Renal cortex interstitium (tissue), 15 donors: ENCODE measurements around the gene PCSK7. TPM values are rescaled to one million over a fixed set of nuclear protein-coding genes. Genes with fewer than 3 reads are reported as not detected.
"Not testable (repeated sequence)": the region's sequence is repeated elsewhere in the genome, so short reads cannot be mapped to it uniquely, and the experiment has no call there.

Experiments
- DNase-seq, 11 donors: peaks; one replicate each; pipeline ENCODE4 v3.0.0-alpha.2; 2013; ENCODE audit warnings: low read depth in 9 of 11, low spot score in 4 of 11; ENCODE audit errors: extremely low read depth in 1 of 11
- long read RNA-seq, 16 experiments: transcript quantifications; one replicate each; lab custom pipeline, GENCODE V29; 2026
- polyA plus RNA-seq, 3 donors: library from polyadenylated mRNA; unstranded; fragments of 120-200 nt; gene quantifications; one replicate each; pipeline ENCODE4 v1.2.1, GENCODE V29; 2013; ENCODE audit not compliant: insufficient read length in 3 of 3

PCSK7 gene, protein sequence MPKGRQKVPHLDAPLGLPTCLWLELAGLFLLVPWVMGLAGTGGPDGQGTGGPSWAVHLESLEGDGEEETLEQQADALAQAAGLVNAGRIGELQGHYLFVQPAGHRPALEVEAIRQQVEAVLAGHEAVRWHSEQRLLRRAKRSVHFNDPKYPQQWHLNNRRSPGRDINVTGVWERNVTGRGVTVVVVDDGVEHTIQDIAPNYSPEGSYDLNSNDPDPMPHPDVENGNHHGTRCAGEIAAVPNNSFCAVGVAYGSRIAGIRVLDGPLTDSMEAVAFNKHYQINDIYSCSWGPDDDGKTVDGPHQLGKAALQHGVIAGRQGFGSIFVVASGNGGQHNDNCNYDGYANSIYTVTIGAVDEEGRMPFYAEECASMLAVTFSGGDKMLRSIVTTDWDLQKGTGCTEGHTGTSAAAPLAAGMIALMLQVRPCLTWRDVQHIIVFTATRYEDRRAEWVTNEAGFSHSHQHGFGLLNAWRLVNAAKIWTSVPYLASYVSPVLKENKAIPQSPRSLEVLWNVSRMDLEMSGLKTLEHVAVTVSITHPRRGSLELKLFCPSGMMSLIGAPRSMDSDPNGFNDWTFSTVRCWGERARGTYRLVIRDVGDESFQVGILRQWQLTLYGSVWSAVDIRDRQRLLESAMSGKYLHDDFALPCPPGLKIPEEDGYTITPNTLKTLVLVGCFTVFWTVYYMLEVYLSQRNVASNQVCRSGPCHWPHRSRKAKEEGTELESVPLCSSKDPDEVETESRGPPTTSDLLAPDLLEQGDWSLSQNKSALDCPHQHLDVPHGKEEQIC
- 10 to 100 TPM; 18.3 to 31.5 (median 23.8) TPM for polyA plus RNA-seq
- long read RNA-seq, donor 1: 0 reads
- long read RNA-seq, donor 2, partial matches to known transcripts: 0 of 1 reads
- long read RNA-seq, donor 2, other reads (novel, unspliced or antisense): 0 of 1 reads
- long read RNA-seq, donor 3, full-length matches to known transcripts: 4 of 4 reads
- long read RNA-seq, donor 3, partial matches to known transcripts: 0 of 4 reads
- long read RNA-seq, donor 3, other reads (novel, unspliced or antisense): 0 of 4 reads
- long read RNA-seq, donor 4, full-length matches to known transcripts: 2 of 2 reads
- long read RNA-seq, donor 4, partial matches to known transcripts: 0 of 2 reads
- long read RNA-seq, donor 4, other reads (novel, unspliced or antisense): 0 of 2 reads
- long read RNA-seq, donor 5: 0 reads
- long read RNA-seq, donor 6, full-length matches to known transcripts: 2 of 2 reads
- long read RNA-seq, donor 6, partial matches to known transcripts: 0 of 2 reads
- long read RNA-seq, donor 6, other reads (novel, unspliced or antisense): 0 of 2 reads
- long read RNA-seq, donor 7, full-length matches to known transcripts: 1 of 181 reads
- long read RNA-seq, donor 7, partial matches to known transcripts: 84 of 181 reads
- long read RNA-seq, donor 7, other reads (novel, unspliced or antisense): 96 of 181 reads
- long read RNA-seq, donor 8, full-length matches to known transcripts: 6 of 6 reads
- long read RNA-seq, donor 8, partial matches to known transcripts: 0 of 6 reads
- long read RNA-seq, donor 8, other reads (novel, unspliced or antisense): 0 of 6 reads
- long read RNA-seq, donor 9, full-length matches to known transcripts: 1 of 1 reads
- long read RNA-seq, donor 9, partial matches to known transcripts: 0 of 1 reads
- long read RNA-seq, donor 9, other reads (novel, unspliced or antisense): 0 of 1 reads
- long read RNA-seq, donor 10, full-length matches to known transcripts: 1 of 1 reads
- long read RNA-seq, donor 10, partial matches to known transcripts: 0 of 1 reads
- long read RNA-seq, donor 10, other reads (novel, unspliced or antisense): 0 of 1 reads
- long read RNA-seq, donor 11, full-length matches to known transcripts: 1 of 24 reads
- long read RNA-seq, donor 11, partial matches to known transcripts: 23 of 24 reads
- long read RNA-seq, donor 11, other reads (novel, unspliced or antisense): 0 of 24 reads
- long read RNA-seq, donor 12, full-length matches to known transcripts: 2 of 158 reads
- long read RNA-seq, donor 12, partial matches to known transcripts: 118 of 158 reads
- long read RNA-seq, donor 12, other reads (novel, unspliced or antisense): 38 of 158 reads
- long read RNA-seq, donor 13: 0 reads
- long read RNA-seq, donor 14, partial matches to known transcripts: 303 of 303 reads
- long read RNA-seq, donor 14, other reads (novel, unspliced or antisense): 0 of 303 reads
- long read RNA-seq, donor 15, full-length matches to known transcripts: 1 of 1 reads
- long read RNA-seq, donor 15, partial matches to known transcripts: 0 of 1 reads
- long read RNA-seq, donor 15, other reads (novel, unspliced or antisense): 0 of 1 reads
- long read RNA-seq, donor 16, full-length matches to known transcripts: 2 of 2 reads
- long read RNA-seq, donor 16, partial matches to known transcripts: 0 of 2 reads
- long read RNA-seq, donor 16, other reads (novel, unspliced or antisense): 0 of 2 reads

DNA sequence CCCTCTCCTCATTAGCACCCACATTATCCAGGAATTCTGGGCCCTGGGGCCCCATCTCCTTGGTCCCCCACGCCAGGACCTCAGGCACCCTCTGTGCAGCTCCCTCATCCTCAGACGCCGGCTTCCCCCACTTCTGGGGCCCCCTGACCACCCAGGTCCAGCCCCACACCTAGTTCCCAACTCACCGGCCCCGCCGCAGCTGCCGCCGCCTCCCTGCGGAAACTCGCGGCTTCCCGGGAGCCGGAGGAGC is at the start of gene PCSK7:
TSS of gene PCSK7 (minus strand) at position 232 of the 250 bp plus-strand sequence. CDS start 2,229 bp downstream, outside the sequence.
- DNase-seq: peak in 1 of 11 donors; percentile 50

DNA sequence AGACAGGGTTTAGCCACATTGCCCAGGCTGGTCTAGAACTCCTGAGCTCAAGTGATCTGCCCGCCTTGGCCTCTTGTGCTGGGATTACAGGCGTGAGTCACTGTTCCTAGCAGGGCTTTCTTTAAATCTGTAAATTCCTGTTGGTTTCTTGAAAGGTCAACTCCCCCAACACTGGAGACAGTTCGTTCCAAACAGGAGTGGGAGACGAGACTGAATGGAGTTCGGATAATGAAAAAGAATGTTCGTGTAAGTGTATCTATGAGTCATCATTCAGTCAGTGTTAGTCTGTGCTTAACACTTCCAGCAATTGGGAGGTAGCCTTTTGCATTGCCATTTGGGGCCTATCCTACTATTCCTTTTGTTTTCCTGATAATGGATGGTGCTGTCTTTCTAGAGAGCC is 49.3 kb upstream of the PCSK7 start:
- DNase-seq: no peak

DNA sequence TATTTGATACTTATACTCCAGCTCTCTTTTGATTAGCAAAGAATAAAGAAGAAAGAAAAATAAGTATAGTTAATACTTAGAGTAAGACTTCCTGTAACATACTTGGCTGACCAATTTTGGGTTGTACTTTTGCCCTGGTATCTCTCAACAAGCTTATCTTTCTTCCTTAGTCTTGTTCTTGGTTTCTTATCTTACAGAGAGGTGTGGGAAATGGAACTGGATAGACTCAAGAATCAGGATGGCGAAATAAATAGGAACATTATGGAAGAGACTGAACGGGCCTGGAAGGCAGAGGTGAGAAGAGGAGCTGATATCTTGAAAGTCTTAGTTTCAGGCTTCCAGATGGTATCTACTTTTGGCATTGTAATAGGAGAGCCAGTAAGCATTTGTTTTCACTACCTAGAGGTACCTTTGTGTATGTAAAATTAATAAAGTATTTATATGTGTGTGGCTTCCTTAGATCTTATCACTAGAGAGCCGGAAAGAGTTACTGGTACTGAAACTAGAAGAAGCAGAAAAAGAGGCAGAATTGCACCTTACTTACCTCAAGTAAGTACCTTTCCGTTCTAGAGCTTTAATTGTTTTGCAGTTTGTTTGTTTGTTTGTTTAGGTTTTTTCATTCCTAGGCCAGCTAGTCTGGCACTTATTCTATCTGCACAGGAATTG is 48.0 kb upstream of the PCSK7 start:
- no peak for DNase-seq

DNA sequence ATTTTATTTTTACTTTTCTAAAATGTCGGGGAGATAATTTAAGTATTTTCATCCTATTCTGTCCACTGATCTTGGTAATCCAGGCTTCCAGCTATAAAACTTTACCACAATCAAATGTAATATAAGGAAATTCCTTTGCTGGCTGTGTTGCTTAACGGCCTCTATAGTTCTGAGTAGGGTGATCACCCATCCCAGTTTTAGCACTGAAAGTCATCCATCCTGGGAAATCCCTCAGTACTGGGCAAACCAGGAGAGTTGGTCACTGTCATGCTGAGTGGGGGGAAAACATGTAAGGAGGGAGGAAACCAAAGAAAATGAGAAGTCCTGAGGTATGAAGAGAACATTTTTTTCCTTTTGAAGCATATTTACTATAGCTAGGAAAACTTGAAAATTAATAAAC is 46.5 kb upstream of the PCSK7 start:
- DNase-seq: no peak

DNA sequence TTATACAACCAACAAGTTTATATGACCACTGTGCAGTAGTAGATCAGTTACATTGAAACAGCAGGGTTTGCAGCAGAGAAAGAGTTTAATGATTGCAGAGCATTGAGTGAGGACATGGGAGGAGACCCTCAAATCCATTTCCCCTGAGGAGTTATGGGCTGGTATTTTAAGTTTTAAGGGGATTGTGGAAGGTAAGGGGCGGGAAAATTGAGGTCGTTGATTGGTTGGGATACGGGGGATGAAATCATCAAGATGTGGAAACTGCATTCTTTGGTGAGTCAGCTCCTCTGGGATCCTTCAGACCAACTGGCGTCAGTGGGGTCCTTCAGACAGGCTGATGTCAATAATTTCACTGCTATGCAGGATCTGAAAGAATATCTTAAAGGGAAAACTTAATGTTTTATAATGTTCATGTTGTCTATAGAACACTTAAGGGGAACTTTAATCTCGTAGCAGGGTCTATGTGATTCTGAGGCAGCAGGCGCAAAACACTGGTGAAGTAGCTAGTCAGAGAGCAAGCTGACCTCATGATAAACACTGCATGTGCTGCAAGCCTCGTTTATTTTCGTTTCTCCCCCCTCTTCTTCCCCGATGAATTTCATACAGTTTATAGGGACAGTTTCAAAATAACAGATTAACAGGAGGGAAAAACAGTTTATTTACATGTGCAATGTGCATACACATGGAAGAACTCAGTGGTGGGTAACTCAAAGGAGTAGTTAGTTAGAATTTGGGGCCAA is 41.8 kb upstream of the PCSK7 start:
- no peak for DNase-seq

DNA sequence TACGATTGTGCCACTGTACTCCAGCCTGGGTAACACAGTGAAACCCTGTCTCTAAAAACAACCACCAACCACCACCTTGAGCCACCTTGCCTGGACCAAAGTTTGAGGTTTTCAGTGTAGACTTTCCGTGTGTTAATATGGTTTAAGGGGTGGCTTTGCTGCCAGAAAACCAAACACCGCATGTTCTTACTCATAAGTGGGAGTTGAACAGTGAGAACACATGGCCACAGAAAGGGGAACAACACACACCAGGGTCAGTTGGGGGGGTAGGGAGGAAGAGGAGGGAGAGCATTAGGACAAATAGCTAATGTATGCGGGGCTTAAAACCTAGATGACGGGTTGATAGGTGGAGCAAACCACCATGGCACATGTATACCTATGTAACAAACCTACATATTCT is 40.3 kb upstream of the PCSK7 start:
- not testable (repeated sequence) for DNase-seq

DNA sequence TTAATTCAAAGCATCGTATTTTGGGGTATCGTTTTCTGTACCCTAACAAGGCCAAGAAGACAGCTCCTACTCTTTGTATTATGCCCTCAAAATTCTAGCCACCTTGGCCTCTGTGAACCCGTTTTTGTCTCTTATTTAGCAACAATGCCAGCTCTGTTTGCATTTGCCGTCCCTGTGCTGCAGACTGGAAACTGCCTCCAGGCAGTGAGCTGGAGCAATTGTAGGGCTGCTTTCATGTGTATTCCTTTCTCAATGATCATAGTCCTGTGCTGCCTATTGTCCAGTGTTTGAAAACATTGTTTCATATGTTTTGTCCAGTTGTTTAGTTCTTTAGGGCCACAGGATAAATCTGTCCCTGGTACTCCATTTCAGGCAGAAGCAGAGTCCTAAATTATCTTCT is 39.3 kb upstream of the PCSK7 start:
- no peak for DNase-seq

DNA sequence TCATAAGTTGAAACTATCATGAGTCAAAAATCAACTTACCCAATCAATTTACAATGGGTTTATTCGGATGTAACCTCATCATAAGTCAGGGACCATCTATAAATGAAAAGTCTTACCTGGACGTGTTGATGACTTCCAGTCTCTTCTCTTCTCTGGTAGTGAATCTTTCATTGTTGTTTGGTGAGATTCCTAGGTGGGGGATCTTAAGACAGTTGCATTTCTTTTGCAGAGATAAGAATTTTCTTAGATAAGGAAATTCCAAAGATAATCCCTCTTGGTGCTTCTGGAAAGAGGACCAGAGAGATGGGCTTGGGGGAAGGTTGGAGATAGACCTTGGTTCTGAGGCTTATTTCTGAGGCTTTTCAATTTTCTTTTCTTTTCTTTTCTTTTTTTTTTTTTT is 38.0 kb upstream of the PCSK7 start:
- DNase-seq: no peak

DNA sequence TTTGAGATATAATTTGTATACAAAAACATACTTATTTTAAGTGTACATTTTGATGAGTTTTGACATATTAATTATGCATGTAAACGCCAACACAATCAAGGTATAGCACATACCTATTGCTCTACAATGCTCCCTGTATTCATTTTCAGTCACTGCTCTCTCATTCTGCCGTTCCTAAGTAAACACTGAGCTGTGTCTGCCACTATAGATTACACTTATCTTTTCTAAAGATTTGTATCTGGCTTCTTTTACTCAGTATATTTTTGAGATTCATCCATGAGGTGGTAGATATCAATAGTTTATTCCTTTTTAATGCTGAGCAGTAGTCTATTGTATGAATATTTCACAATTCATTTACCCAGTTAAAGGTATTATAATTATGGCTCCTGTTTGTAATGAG is 33.9 kb upstream of the PCSK7 start:
- no peak for DNase-seq

DNA sequence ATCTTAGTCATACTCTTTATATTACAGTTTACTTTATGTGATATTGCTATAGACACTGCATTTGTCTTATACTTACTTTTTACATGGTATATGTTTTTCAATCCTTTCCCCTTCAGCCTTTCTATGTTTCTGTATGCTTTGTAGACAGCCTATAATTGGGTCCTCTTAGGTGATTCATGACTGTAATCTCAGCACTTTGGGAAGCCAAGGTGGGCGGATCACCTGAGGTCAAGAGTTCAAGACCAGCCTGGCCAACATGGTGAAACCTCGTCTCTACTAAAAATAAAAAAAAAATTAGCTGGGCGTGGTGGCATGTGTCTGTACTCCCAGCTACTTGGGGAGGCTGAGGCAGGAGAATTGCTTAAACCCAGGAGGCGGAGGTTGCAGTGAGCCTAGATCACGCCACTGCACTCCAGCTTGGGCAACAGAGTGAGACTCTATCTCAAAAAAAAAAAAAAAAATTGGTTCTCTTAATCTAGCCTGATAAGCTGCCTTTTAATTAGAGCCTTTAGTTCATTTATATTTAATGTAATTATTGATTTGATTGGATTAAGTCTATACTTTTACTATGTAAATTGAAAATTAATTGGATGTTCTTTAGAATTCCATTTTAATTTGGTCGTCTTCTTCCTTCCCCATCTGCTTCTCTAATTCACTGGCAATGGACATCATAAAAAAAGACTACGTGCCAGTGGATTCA is 32.9 kb upstream of the PCSK7 start:
- DNase-seq: not testable (repeated sequence)

DNA sequence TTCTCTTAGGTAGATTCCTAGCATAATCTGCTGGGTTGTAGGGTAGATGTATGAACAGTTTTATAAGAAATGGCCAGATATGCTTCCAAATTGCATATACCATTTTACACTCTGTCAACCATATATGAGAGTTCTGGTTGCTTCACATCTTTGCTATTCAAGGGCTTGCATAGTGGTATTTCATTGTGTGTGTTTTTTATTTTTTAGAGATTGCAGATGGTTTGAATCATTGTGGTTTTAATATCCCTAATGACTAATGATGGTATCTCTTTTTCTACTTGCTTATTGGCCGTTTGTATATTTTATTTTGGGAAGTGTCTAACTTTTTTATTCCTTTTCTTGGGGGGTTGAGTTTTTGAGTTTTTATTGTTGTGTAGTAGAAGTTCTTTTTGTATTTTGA is 27.5 kb upstream of the PCSK7 start:
- DNase-seq: no peak

DNA sequence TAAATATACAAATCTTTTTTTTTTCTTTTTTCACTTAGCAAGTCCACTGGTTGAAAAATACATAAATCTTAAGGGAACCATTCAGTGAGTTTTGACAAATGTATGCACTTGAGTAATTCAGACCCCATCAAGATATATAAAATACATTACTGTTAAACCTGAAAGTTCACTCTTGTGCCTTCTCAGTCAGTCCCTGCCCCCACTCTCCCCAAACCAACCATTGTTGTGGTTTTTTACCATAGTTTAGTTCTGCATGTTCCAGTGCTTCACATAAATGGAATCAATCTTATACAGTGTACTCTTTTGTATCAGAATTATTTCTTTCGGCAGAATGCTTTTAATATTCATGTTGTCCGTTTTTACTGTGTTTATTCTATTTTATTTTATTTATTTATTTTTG is 26.7 kb upstream of the PCSK7 start:
- no peak for DNase-seq

DNA sequence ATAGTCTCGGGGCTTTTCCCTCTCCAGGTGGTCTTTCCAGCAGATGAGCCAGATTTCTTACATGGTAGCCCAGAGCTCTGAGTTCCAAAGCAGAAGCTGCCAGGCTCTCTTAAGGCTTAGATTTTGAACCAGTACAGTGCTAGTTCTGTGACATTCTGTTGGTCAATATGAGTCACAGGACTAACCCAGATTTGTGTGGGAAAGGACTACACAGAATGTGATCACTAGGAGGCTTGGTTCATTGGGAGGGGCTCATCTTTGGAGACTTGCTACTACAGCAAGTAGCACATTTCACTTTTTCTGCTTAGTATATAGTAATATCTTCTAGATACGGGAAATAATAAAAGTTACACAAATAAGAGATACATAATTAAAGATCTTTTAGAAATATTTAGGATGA is 24.7 kb upstream of the PCSK7 start:
- DNase-seq: no peak

DNA sequence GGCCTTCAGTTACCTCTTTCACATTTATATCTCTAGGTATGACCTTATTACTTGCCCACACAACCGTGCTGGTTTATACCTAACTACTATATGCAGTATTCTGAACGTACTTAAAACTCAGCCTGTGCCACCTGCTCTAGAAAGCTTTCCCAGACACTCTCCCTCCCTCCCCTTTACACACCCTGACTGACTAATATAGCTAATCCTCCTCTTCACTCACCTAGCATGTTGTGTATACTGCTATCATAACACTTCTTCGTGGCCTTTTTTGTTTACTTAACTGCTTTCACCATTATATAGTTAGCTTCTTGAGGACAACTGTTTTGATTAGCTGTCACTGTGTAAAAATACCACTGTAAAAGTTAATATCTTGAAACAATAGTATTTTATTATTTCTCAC is 24.1 kb upstream of the PCSK7 start:
- DNase-seq: no peak

DNA sequence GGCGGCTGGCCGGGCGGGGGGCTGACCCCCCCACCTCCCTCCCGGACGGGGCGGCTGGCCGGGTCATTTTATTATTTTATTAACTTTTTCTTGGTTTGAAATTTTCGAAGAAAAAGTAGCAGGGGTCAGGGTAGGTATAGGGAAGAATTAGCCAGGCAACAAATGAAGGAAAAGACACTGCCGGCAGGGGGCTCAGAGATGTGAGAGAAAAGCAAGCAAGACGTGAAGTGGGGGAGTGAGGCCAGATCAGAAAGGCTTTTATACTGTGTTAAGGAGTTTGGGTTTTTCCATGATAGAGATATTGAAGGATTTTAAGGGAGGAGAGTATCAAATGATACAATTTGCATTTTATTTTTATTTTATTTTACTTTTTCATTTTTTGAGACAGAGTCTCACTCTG is 19.6 kb upstream of the PCSK7 start:
- DNase-seq: no peak

DNA sequence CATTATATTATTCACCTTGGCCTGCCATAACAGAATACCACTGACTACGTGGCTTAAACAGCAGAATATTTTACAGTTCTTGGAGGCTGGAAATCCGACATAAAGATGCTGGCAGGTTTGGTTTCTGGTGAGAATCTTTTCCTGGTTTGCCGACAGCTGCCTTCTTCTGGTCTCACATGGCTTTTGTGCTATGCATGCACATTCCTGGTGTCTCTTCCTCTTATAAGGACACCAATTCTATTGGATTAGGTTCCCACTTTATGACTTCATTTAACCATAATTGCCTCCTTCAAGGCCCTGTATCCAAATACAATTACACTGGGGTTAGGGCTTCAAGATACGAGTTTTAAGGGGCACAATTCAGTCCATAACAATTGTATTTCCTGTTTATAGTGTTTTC is 17.7 kb upstream of the PCSK7 start:
- no peak for DNase-seq
